ENCODE measurements around the gene HOXA11.

HOXA11 gene

DNA sequence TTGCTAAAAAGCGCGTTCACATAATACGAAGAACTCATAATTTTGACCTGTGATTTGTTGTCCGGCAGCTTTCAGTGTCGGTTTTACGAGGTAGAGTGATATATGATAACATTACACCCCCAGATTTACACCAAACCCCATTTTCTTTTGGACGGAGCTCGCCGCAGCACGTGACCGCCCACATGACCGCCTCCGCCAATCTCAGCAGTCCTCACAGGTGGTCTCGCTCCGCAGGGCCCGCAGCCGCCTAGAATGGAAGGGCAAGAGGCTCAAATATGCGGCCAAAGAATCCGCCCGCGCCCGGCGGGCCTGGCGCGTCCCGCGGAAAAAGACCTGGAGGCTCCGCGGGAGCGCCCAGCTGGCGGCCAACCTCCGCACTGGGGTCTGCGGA, 28.5 kb downstream of the HOXA11 start, which contains the start of gene HOXA7:
HOXA7 (minus strand) TSS at position 168 of the 391 bp plus-strand sequence; CDS start at position 38, 130 bp downstream.
- DNase-seq, result no peak

DNA sequence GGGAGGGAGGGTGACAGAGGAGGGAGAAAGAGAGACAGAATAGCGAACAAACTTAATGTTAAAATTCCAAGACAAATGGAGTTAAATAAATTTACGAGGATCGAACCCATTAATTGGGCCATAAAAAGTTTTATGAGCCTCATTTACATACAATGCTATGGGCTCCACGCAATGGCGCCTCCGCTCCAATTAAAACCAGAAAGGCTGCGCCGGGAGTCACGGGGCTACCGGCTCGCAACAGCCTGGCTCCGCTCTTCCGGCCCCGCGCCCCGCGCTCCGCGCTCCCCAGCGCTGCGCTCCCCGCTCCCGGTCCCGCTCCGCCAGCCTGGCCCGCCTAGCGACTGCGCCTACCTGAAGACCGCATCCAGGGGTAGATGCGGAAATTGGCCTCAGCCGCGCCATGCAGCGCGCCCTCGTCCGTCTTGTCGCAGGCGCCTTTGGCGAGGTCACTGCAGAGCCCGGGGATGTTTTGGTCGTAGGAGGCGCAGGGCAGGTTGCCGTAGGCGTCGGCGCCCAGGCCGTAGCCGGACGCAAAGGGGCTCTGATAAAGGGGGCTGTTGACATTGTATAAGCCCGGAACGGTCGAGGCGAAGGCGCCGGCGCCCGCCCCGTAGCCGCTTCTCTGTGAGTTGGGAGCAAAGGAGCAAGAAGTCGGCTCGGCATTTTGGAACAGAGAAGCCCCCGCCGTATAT, 29.1 kb downstream of the HOXA11 start:
- DNase-seq, result no peak

DNA sequence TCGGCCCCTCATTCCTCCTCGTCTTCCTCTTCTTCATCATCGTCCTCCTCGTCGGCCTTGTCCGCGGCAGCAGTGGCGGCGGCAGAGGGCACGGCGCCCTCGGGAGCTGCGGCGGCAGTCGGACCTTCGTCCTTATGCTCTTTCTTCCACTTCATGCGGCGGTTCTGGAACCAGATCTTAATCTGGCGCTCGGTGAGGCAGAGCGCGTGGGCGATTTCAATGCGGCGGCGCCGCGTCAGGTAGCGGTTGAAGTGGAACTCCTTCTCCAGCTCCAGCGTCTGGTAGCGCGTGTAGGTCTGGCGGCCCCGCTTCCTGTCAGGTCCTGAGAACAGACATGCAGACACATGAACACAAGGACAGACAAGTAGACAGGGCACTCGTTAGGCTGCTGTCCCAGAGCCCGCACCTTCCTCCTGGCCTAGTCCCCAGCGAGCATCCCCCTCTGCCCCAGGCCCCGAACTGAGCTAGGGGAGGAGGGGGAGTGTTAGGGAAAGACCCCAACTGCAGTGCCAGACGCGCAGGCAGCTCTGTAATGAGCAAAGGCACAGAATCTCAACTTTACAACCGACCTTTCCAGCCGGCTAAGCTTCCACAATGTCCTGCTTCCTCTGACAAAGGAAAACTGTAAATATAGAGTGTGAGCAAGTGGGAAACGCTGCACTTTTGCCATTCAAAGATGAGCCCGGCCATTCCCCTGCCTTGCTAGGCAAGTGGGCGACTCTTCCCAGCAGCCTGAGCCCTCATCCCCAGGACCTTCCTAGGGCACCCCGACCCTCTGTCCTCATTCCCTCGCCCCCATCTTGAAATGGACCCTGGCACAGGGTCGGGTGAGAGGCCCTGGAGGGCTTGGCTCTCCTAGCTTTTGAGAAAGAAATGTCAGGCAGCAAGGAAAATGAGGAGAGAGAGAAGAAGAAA, 29.9 kb downstream of the HOXA11 start:
- no peak for DNase-seq

DNA sequence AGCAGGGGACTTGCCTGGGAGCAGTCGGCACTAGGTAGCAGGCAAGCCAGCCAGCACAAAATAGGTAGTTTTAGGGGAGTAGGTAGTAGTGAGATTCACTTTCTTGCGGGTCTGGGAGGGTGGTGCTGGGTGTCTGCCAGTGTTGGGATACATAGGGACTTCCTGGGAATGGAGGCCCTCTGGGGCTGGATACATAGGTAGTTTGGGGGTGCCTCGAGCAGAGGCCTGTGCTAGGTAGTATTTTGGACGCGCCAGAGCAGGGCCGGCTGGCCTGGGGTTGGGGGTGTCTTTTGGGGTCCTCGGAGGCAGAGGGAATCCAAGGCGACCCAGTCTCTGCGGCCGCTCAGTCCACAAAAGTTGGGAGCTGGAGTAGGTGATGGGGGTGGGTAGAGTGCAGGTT, 30.7 kb downstream of the HOXA11 start:
- DNase-seq, result no peak

DNA sequence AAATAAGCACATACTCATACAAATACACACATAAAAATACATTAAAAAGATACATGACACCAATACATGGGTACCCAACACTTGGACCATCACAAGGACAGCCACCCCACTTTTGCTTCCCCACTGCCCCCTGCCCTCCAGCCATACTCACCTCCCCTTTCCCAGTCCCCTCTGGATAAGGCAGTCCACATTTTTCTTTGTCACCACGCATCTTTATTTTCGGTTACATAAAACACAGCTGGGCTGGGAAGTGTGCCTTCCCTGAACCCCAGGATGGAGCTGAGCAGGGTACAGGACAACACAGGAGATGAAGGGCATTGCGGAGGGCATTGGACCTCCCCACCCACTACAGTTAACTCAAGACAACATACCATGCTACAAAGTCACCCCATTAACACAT, 31.5 kb downstream of the HOXA11 start:
- no peak for DNase-seq

DNA sequence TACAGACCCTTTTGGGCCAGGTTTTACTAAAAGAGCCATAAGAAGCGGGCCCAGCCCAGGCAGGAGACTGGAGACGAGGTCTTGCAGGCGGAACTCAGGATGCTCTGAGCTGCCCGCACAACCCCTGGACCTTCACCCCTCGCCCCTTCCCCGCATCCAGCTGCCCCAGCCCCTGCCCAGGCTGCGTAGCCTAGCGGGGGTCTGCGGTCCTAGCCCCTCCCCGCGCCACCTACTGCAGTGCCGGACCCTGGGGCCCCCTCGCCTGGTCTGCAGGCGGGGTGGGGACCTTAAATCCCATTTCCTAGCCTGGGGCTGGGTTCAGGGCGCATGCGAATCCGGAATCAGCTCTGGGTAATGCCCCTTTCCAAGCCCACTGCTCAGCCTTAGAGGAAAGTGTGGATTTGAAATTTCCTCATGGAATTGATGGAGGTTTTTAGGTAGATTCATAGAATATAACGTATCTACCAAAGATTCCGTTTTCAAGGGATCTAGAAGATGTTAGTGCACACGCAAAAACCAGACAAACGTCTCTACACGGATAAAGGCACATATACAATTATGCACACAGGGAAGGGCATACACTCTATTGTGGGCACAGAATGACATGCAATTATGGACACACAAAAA, 32.1 kb downstream of the HOXA11 start:
- no peak for DNase-seq

DNA sequence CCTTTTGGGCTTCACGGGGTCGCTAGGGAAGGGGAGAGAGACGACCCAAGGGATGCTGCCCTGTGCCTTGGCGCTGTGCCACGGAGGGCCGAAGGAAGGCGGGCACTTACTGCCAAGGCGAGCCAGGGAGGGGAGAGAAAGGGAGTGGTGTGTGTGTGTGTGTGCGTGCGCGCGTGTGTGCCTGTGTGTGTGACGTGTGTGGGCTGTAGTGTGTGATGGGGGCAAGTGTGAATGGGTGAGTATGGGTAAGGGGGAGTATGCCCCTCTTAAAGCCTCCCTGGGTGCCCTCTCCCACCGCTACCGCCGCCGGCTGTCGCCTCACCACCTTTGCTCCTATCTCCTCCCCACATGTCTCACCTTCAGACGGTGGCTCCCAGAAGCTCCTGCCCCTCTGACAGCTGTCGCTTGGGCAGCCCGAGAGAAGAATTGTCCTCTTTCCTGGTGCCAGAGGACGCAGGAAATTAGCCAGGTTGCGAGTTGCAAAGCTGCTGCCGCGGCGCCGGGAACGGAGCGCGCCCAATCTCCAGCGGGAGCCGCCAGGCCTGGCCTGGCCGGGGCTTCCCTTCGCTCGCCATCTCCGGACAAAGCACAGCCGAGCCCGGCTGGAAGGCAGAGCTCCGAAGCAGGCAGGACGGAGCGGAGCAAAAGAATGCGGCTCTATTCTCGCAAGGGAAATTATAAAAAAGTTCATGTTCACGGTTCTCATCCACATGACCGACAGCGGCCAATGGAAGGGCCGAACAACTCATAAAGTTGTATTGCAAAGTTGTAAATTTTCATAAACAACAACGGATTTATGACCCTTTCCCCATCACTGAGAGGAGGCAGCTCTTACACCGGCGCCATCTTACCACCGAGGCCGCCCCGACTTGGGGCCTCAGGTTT, 32.9 kb downstream of the HOXA11 start, which contains the start of gene HOXA3:
HOXA3 (minus strand) TSS at position 653 of the 885 bp plus-strand sequence. CDS start 41,943 bp downstream, outside the sequence.
- DNase-seq, result no peak

DNA sequence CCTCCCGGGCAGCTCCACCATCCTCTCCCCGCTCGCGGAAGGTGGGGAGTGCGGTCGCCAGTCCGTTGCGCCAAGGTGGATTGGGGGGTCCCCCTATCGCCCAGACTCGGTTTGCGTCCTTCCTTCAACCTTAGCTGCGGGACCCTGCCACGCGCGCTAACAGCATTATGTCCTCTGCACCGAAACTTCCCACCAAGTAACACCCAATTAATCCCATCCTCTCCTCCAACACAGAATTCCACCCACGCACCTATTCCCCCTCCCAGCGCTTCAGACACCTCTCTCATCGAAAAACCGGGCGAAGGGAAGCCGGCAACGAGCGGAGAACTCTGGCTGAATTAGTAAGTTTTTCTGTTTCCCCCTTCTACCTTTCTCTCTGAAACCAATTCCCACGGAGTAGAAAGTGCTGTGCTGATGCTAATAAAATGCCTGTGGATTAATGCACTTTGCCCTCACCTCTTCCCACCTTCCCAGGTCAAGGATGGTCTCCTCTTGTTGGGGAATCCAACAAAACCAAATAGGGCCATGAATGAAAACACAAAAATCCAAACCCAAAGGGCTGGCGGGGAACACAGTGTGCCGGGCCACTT, 33.6 kb downstream of the HOXA11 start:
- no peak for DNase-seq

DNA sequence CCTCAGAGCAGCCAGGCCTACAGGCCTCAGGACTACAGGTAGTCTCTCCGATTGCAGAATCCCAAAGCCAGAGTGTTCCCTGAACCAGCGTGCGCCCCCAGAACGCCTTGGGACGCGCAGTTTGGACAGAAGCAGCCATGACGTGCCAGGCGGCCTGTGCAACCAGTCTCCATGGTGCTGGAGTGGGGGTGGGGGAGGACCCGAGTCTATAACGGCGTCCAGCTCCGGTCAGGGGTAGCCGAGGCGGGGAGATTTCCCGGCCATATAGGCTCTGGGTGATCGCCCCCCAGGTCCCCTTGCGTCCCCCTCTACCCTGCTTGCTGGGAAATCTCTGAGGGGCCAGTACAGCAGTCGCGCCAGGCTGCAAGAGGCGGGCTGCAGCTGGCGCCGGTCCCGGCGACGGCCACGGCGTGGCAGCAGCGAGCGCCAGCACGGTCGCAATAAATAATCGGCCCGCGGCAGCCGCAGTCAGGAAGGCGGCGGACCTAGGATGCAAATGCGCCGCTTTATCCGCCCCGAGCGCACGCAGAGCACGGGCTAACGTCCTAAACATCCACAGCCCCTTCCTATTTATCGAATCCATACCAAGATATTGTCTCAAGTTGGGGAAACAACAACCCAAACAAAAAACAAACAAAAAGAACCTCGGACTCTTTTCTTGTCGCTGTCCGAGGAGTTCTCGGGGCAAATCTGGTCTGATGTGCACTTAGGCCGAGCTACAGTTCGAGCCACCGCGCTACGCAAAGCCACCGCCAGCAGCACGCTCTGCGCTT, 34.3 kb downstream of the HOXA11 start:
- peak; percentile 86 for DNase-seq

DNA sequence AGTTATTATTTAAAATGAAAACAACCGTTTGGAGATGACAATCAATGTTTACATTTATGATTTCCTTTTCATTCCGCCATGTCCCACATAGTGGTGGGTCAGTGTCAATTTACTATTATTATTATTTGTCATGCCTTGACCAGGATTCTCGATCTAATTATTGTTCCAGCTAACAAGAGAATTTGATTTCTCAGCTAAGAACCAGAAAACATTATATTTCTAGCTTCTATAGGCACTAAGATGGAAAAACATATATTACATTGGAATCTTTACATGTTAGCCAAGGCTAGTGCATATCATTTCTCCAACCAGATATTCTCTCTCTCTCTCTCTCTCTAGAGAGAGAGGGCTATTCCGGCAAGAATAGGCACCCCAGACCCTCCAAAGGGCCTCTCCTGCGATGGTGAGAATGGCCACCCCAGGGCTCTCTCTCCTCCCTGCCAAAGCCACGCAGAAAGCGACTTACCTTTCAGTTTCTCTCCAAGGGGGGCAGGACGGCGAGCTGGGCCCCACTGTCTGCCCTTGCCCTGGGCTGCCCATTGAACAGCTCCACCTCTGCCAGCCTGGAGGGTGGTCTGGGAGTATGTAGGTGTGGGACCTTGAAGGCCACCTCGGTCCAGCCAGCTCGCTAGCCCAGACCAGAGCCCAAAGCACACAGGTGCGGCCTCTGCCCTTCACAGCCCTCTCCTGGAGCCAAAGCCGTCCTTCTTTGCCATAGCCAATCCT, 35.0 kb downstream of the HOXA11 start:
- peak; percentile 47 for DNase-seq

DNA sequence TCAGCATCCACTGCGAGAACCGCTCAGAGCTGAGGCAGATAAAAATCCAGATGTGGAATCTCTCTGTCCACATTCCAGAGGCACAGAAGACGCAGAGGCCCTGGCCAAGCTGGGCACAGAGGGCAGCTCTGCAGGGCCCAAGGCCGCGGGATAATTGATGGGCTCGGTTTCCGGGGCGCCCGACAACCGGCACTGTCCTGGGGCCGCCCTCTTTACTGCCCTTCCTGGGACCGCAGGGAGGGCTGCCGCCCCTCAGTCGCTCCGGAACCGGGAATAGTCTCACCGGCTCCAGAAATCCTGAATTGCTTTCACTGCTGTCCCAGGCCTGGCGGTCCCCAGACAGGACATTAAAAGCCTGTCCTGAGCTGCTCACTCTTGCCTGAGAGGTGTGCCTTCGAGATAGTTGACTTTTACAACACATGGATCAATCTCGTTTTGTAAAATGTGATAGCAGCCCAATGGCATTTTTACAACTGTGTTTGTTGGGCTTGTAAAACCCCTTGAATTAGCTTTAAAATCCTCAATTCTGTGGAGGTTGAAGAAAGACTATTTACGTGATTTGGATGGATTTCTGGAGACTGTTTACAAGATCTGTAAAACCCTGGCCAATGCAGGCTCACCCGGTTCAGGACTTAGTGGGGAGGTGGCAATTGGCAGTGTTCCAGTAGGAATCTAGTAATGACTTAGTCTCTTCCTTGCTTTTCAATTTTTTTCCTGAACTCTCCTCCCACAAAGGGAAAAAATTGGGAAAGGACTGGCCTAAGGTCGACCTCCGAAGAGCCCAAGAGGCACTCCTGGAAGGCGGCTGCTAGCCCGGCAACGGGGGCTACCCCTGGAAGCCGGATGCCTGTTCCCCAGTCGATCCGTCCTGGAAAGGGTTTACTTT, 36.0 kb downstream of the HOXA11 start:
- peak; percentile 41 for DNase-seq

DNA sequence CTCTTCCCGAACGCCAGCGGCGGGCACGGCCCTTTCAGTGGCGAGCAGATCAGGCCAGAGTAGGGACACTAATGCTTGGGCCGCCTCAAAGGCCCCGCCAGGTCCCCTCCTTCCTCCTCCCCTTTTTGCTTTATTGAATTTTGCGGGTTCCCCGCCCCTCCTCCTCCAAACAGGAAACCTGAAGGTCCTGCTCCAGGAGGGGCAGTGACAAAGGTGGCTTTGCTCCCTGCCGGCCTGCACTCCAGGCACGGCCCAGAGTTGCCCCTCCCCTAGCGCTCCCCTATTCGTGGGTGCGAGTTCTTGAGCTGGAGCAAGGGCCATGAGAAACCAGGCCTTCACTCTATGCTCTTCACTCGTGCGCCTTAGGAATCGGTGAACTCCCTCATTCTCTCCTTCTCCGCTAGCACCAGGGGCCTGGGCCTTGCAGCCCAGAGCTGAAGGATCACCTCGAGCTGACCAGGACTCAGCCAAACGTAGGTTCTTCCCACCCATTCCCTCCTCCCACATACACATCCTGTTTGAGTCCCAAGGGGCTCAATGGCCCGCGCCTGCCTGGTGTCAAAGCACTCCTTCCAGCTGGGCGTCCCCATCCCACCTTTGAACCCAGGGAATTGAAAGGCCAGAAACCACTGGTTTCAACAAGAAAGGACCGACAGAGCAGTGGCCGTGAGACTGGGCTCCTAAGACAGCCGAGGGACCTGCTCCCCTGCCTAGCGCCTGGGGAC, 36.8 kb downstream of the HOXA11 start:
- peak; percentile 63 for DNase-seq

DNA sequence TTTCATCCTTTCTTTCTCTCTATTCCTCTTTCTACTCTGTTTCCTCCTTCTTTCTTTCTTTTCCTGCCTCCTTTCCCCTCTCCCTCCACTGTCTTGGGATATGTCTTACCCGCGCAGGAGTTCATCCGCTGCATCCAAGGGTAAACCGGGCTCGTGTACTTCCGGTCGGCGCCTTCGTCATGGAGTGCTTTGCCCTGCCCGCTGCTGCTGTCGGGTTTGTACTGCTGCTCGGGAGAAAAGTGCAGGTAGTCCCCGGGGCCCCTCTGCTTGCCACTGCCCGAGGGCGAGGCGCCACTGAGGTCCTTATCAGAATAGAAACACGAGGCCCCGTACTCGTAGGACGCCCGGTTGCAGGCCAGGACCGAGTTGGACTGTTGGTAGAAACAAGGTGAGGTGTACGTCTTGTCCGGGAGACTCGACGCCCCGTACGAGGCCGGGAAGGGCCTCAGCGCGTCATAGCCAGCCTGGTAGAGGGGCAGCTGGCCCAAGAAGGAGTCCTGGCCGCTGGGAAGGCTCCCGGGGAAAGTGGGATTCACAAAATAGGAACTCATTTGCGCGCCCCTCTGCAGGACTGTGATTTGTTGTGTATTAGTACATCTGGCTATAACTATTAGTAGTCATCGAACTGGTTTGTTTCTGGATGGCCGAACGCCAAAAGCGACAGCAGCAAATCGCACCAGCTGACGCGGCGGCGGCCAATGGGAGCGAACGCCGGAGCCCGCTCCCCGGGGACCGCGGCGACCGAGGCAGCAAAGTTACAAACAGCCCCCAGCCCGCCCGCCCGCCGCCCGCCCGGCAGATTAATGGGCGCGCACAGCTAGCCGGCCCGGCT, 37.6 kb downstream of the HOXA11 start, which contains the start of gene HOXA6:
HOXA6 (minus strand) TSS at position 576 of the 832 bp plus-strand sequence; CDS start at position 551, 25 bp downstream.
- peak; percentile 79 for DNase-seq

DNA sequence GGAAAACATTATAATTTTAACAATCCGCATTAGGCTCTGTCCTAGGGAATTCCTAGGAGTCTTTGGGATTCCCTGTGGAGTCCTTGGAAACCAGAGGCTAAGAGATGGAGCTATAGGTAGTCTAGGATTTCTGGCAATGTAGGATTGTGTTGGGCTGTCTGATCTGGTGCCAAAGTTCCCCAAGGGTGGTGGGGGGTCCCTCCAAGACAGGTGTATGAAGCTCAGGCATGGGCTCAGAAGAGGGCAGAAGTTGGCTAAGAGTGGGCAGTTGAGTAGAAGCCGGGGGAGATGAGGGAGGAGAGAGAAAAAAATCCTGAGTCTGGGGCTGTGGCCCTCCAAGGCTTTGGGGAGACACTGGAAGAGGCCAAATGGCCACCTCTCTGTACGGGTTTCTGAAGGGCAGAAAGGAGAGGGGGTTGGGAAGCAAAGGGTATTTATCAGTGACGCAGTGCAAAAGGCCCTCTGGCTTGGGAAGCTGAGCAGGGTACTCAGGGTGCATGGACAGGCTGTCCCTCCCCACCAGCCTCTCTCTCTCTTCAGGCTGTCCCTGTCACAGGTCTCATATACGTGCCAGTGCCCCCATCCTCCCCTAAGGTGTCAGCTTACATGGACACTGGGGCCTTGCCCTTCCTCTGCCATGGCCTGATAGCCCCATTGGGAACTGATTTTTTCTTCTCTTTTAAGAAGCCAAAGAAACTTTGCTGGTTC, 38.4 kb downstream of the HOXA11 start:
- no peak for DNase-seq

DNA sequence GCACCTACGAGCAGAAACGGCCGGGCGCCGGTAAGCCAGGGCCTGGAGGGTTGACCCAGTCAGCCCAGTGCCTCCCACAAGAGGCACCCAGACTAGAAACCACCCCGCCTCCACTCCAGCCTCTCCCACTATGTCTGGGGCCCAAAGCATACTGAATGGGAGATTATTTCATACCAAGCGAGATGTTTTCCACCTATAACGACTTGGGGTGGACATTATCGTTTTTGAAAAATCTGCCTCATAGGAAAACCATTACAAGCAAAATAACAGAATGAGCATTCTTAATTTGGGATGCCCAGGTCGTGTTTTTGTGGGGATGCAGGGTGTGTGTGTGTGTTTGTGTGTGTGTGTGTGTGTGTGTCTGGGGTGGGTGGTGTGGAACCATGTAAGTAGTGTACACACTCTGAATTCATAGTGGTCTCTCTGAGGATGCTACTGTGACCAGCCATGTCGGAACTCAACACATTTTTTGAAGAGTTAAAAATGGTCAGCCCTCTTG, 39.1 kb downstream of the HOXA11 start:
- DNase-seq, result no peak

DNA sequence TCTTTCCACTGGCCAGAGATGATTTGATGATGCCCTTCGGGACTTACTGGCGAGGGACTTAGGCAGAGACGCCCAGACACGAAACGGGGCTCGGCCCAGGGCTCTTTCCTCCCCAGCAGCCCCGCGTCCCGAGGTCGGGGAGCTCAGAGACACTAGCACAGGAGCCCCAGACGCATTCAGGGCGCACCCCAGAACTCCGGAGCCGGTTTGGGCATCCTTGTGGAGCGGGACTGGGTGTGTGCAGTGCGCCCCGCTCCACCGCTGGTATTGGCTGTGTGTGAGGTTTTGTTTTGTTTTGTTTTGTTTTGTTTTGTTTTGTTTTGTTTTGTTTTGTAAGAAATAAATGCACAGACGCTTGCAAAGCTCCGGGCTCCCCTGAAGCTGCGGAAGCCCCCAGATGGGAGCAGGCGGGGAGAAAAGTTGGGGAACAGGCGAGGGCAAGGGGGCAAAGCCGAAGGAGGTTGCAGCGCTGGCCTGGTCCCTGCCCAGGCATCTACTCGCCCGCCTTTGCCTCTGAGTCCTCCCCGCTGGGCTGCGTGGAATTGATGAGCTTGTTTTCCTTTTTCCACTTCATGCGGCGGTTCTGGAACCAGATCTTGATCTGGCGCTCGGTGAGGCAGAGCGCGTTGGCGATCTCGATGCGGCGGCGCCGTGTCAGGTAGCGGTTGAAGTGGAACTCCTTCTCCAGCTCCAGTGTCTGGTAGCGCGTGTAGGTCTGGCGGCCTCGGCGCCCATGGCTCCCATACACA, 39.7 kb downstream of the HOXA11 start:
- no peak for DNase-seq

All from NCI-H1105 treated with DMSO at 0.1 percent for 48 hours (cell line).